ENCODE measurements around the gene OXSM.

OXSM gene
- long read RNA-seq, transcript OXSM-201 (3 exons, 1,519 nt): major isoform, 115 of 136 reads
- long read RNA-seq, partial matches to known transcripts: 3 of 136 reads
- long read RNA-seq, other reads (novel, unspliced or antisense): 15 of 136 reads

DNA sequence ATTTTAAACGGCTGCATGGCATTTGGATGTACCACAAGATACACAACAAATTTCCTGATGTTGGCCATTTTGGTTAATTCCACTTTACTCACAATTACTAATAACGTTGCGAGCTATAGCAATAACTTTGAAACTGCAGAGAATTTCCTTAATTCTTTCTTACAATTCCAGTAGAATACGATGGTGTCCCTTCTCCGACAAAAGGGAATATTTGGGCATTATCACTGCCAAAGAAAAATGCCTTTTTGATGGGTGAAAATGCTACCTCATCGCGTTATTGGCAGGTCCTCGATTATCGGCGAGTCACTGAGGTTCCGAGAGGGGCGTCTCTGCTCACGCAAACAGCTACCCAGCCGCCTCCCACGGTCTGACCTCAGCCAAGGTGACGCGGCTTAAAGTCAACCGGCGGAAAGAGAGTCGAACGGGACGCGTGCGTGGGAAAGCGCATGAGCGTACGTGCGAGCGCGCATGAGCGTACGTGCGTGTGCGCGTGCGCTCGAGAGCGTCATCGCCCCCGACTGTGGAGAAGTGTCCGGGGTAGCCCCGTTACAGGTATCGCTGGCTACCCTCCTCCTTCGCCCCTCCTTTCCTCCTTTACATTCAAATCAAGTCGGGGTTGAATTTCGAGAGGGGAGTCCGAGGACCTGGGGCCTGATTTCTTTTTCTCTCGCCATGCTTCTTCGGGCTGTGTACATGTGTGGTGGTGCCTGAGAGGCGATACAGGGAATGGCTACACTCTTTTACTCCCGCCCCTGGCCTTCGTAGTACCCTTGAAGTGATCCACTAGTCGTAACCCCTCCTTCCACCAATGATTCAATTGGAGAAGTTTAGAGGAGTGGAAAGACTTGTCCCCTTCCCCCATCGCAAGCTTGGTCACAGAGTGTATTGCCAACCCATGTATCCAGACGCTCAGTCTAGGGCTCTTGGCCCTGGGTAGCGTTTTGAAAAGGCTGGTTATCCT is at the start of gene OXSM:
Gene OXSM, plus strand, starts transcription at position 495 of the 961 bp plus-strand sequence. CDS start 931 bp downstream, outside the sequence.
- peak within 1 kb of the TSS; percentile 72 for H3K27ac ChIP-seq (replicated peaks)

GRCh38 chr3:25744470-25744869 is 45.4 kb upstream of the OXSM start:
- H3K27me3 ChIP-seq (ENCODE audit: insufficient read depth, poor library complexity, severe bottlenecking): no peaks in the 10 kb centered on the region
- TF ChIP-seq GABPA (IDR thresholded peaks at IDR 0.05; ENCODE audit: low read depth) (no peak), CTCF (IDR thresholded peaks at IDR 0.05; ENCODE audit: insufficient read depth, low read length) (no peak), POLR2AphosphoS5 (IDR thresholded peaks at IDR 0.05; ENCODE audit: low read depth) (no peak), SPI1 (IDR thresholded peaks at IDR 0.05; ENCODE audit: borderline replicate concordance, low read depth) (no peak)
- TF ChIP-seq, protein P1, sequence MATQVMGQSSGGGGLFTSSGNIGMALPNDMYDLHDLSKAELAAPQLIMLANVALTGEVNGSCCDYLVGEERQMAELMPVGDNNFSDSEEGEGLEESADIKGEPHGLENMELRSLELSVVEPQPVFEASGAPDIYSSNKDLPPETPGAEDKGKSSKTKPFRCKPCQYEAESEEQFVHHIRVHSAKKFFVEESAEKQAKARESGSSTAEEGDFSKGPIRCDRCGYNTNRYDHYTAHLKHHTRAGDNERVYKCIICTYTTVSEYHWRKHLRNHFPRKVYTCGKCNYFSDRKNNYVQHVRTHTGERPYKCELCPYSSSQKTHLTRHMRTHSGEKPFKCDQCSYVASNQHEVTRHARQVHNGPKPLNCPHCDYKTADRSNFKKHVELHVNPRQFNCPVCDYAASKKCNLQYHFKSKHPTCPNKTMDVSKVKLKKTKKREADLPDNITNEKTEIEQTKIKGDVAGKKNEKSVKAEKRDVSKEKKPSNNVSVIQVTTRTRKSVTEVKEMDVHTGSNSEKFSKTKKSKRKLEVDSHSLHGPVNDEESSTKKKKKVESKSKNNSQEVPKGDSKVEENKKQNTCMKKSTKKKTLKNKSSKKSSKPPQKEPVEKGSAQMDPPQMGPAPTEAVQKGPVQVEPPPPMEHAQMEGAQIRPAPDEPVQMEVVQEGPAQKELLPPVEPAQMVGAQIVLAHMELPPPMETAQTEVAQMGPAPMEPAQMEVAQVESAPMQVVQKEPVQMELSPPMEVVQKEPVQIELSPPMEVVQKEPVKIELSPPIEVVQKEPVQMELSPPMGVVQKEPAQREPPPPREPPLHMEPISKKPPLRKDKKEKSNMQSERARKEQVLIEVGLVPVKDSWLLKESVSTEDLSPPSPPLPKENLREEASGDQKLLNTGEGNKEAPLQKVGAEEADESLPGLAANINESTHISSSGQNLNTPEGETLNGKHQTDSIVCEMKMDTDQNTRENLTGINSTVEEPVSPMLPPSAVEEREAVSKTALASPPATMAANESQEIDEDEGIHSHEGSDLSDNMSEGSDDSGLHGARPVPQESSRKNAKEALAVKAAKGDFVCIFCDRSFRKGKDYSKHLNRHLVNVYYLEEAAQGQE (IDR thresholded peaks at IDR 0.05; ENCODE audit: insufficient replicate concordance, low read depth): no peak
- no peak for DNase-seq (ENCODE audit: low read depth in 1 of 2, low spot score in 1 of 2)
- no peak overlapping the region for H3K27ac ChIP-seq (replicated peaks)
- no peak overlapping the region for H3K4me3 ChIP-seq (replicated peaks; ENCODE audit: insufficient read depth, low read length)

More for the DNA sequence above, at the start of gene OXSM:
- H3K4me3 ChIP-seq (replicated peaks; ENCODE audit: insufficient read depth, low read length): peak within 1 kb of the TSS; percentile 83
- no peaks in the 10 kb centered on the region for H3K27me3 ChIP-seq (ENCODE audit: insufficient read depth, poor library complexity, severe bottlenecking)
- DNase-seq (ENCODE audit: low read depth in 1 of 2, low spot score in 1 of 2): peak; percentile 90 to 93
- TF ChIP-seq GABPA (IDR thresholded peaks at IDR 0.05; ENCODE audit: low read depth) (no peak), POLR2AphosphoS5 (IDR thresholded peaks at IDR 0.05; ENCODE audit: low read depth) (peak; percentile 93; the same call in 1 of the 2 replicates), SPI1 (IDR thresholded peaks at IDR 0.05; ENCODE audit: borderline replicate concordance, low read depth) (no peak), CTCF (IDR thresholded peaks at IDR 0.05; ENCODE audit: insufficient read depth, low read length) (no peak)
- TF ChIP-seq, protein P1 (IDR thresholded peaks at IDR 0.05; ENCODE audit: insufficient replicate concordance, low read depth): no peak

- no peak overlapping the region for H3K27ac ChIP-seq (replicated peaks)
- no peak for TF ChIP-seq POLR2AphosphoS5 (IDR thresholded peaks at IDR 0.05; ENCODE audit: low read depth)
- TF ChIP-seq, protein P1 (IDR thresholded peaks at IDR 0.05; ENCODE audit: insufficient replicate concordance, low read depth): no peak
Measured at GRCh38 chr3:25747033-25747432, 42.9 kb upstream of the OXSM start.

More at GRCh38 chr3:25747033-25747432, 42.9 kb upstream of the OXSM start:
- H3K4me3 ChIP-seq (replicated peaks; ENCODE audit: insufficient read depth, low read length): no peak overlapping the region
- no peaks in the 10 kb centered on the region for H3K27me3 ChIP-seq (ENCODE audit: insufficient read depth, poor library complexity, severe bottlenecking)
- no peak for DNase-seq (ENCODE audit: low read depth in 1 of 2, low spot score in 1 of 2)
